Ecto neural progenitor cell (in vitro differentiated cells): Measurements from ENCODE around the gene PCSK2.

Experiments
- DNase-seq: peaks from one replicate; pipeline ENCODE4 v3.0.0-alpha.2; 2018; ENCODE audit warnings: low spot score

Gene PCSK2

GRCh38 chr20:17399303-17399985 lies 172.6 kb downstream of the PCSK2 start:
- no peak for DNase-seq

GRCh38 chr20:17403461-17403860 lies 176.6 kb downstream of the PCSK2 start:
- no peak for DNase-seq

- DNase-seq: no peak
These were observed 179.3 kb downstream of the PCSK2 start for GRCh38 chr20:17406051-17406590.

GRCh38 chr20:17407550-17407949 lies 180.7 kb downstream of the PCSK2 start:
- DNase-seq: no peak

GRCh38 chr20:17417225-17417624 lies 190.4 kb downstream of the PCSK2 start:
- no peak for DNase-seq

- no peak for DNase-seq
These were observed 191.9 kb downstream of the PCSK2 start for GRCh38 chr20:17418737-17419136.

GRCh38 chr20:17419479-17420041 lies 192.7 kb downstream of the PCSK2 start:
- DNase-seq: no peak

GRCh38 chr20:17421493-17421892 lies 194.7 kb downstream of the PCSK2 start:
- DNase-seq: no peak

GRCh38 chr20:17423782-17424181 lies 196.9 kb downstream of the PCSK2 start:
- DNase-seq: no peak

GRCh38 chr20:17427638-17428037 lies 200.8 kb downstream of the PCSK2 start:
- no peak for DNase-seq

GRCh38 chr20:17430125-17430950 lies 203.5 kb downstream of the PCSK2 start:
- no peak for DNase-seq

- DNase-seq: peak; percentile 76
These were observed 205.0 kb downstream of the PCSK2 start for GRCh38 chr20:17431621-17432364.

GRCh38 chr20:17436664-17437063 lies 209.8 kb downstream of the PCSK2 start:
- DNase-seq: no peak

GRCh38 chr20:17437251-17437650 lies 210.4 kb downstream of the PCSK2 start:
- DNase-seq: no peak

- no peak for DNase-seq
These were observed 211.7 kb downstream of the PCSK2 start for GRCh38 chr20:17438436-17439039.

- no peak for DNase-seq
These were observed 212.9 kb downstream of the PCSK2 start for GRCh38 chr20:17439616-17440296.

- DNase-seq: no peak
These were observed 214.9 kb downstream of the PCSK2 start for GRCh38 chr20:17441745-17442144.

- no peak for DNase-seq
These were observed 215.7 kb downstream of the PCSK2 start for GRCh38 chr20:17442588-17442987.

- no peak for DNase-seq
These were observed 216.5 kb downstream of the PCSK2 start for GRCh38 chr20:17443131-17443858.

- no peak for DNase-seq
These were observed 217.3 kb downstream of the PCSK2 start for GRCh38 chr20:17444091-17444490.
